BJ (cell line): ENCODE data around the gene HOGA1. TPM values are rescaled to one million over a fixed set of nuclear protein-coding genes. Genes with fewer than 3 reads are reported as not detected.

Source experiments
- CTCF ChIA-PET: fragments of 350-600 bp; formaldehyde crosslinking; extraction: SDS; loops from one replicate; lab custom pipeline; 2021; ENCODE audit warnings: antibody characterized with exemption, inconsistent platforms; lab: Yijun Ruan, JAX
- POLR2A ChIA-PET: fragments of 300-600 bp; sonication (Branson Sonifier 250); formaldehyde crosslinking; extraction: SDS; loops from one replicate; lab custom pipeline; 2021; ENCODE audit warnings: antibody characterized with exemption; lab: Charles Lee
- DNase-seq: peaks from one replicate; pipeline ENCODE4 v3.0.0-alpha.2; 2011; ENCODE audit warnings: low read depth
- H3K27me3 ChIP-seq: 2 replicates; pipeline ENCODE4 v1.6.0; 2011; ENCODE audit warnings: low read length; ENCODE audit not compliant: control insufficient read depth, insufficient read depth
- H3K36me3 ChIP-seq: 2 replicates; pipeline ENCODE4 v1.5.1; 2011; ENCODE audit warnings: low read length; ENCODE audit not compliant: control insufficient read depth, insufficient read depth
- H3K4me3 ChIP-seq: 2 replicates; pipeline ENCODE4 v1.5.1; 2011; ENCODE audit warnings: low read depth, mild to moderate bottlenecking, control low read depth, low read length
- polyA plus RNA-seq: library from polyadenylated mRNA; depleted of rRNA; stranded (reverse); fragments of >200 nt; gene quantifications from 2 replicates; pipeline ENCODE4 v1.2.3, GENCODE V29; 2011; rRNA removed
- TF ChIP-seq, protein P1 (sequence below): IDR thresholded peaks from 2 replicates; pipeline ENCODE4 v1.5.1; 2011; ENCODE audit warnings: low read depth, mild to moderate bottlenecking, control low read depth, inconsistent platforms, low read length, moderate library complexity; ENCODE audit not compliant: insufficient read depth

The HOGA1 gene
- polyA plus RNA-seq, 1 experiment: 0.17 TPM

DNA sequence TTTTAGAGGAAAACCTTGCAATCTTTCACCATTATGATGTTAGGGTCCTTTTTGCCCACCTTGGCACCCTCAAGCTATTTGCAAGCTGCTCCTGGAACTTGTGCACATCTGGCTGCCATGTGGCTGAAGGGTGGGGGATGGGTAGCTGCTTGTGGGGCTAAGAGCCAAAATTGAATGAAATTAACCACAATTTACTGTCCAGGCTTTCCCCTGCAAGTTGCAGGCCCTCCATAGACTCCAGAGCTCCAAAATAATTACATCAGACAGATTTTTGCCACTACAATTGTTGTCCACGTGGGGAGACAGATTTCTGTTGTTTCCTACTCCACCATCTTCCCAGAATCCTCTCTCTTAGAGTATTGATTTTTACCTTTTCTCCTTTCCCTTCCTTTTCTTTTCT, 75.4 kb downstream of the HOGA1 start:
- H3K36me3 ChIP-seq: peaks cover 12% of the 10 kb centered on the region
- H3K4me3 ChIP-seq: no peak overlapping the region
- DNase-seq: peak; percentile 44
- ChIA-PET POLR2A (no interaction called here), CTCF (interaction anchor here (0.6 to 1.2 kb wide), 4 partner anchors 16 to 192 kb away, joined by 3 to 5 read pairs (median 4); no protein-coding TSS in a partner anchor)
- H3K27me3 ChIP-seq: no peaks in the 10 kb centered on the region
- TF ChIP-seq, protein P1, sequence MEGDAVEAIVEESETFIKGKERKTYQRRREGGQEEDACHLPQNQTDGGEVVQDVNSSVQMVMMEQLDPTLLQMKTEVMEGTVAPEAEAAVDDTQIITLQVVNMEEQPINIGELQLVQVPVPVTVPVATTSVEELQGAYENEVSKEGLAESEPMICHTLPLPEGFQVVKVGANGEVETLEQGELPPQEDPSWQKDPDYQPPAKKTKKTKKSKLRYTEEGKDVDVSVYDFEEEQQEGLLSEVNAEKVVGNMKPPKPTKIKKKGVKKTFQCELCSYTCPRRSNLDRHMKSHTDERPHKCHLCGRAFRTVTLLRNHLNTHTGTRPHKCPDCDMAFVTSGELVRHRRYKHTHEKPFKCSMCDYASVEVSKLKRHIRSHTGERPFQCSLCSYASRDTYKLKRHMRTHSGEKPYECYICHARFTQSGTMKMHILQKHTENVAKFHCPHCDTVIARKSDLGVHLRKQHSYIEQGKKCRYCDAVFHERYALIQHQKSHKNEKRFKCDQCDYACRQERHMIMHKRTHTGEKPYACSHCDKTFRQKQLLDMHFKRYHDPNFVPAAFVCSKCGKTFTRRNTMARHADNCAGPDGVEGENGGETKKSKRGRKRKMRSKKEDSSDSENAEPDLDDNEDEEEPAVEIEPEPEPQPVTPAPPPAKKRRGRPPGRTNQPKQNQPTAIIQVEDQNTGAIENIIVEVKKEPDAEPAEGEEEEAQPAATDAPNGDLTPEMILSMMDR: no peak

Other genes starting within 250 kb of the HOGA1 start
- 1.8 and 2.9 TPM in 2 replicates for gene FRAT2, start 249.7 kb upstream of the HOGA1 start, polyA plus RNA-seq
- gene RRP12, start 183.0 kb upstream of the HOGA1 start, polyA plus RNA-seq: 9.3 and 16.3 TPM in 2 replicates
- 528 and 710 TPM in 2 replicates for gene PGAM1, start 158.2 kb upstream of the HOGA1 start, polyA plus RNA-seq
- gene EXOSC1, start 138.4 kb upstream of the HOGA1 start, polyA plus RNA-seq: 49.4 and 58.9 TPM in 2 replicates
- 89.3 and 101 TPM in 2 replicates for gene ZDHHC16, start 138.2 kb upstream of the HOGA1 start, polyA plus RNA-seq
- gene MMS19, start 86.0 kb upstream of the HOGA1 start, polyA plus RNA-seq: 71.1 and 97.5 TPM in 2 replicates
- 22.7 and 39.0 TPM in 2 replicates for gene UBTD1, start 85.5 kb upstream of the HOGA1 start, polyA plus RNA-seq
- 0.16 and 0.37 TPM in 2 replicates for gene ANKRD2, start 11.6 kb upstream of the HOGA1 start, polyA plus RNA-seq
- gene C10orf62, start 5.3 kb downstream of the HOGA1 start, polyA plus RNA-seq: not detected in 2 replicates
- gene MORN4, start 49.1 kb downstream of the HOGA1 start, polyA plus RNA-seq: 13.8 and 16.4 TPM in 2 replicates
- 29.3 and 34.6 TPM in 2 replicates for gene PI4K2A, start 56.3 kb downstream of the HOGA1 start, polyA plus RNA-seq
- gene AVPI1, start 102.9 kb downstream of the HOGA1 start, polyA plus RNA-seq: 32.4 and 32.7 TPM in 2 replicates
- gene MARVELD1, start 129.3 kb downstream of the HOGA1 start, polyA plus RNA-seq: 63.9 and 79.4 TPM in 2 replicates
- gene ZFYVE27, start 152.7 kb downstream of the HOGA1 start, polyA plus RNA-seq: 16.1 and 22.9 TPM in 2 replicates
- not detected in 2 replicates for gene SFRP5, start 187.6 kb downstream of the HOGA1 start, polyA plus RNA-seq